C1 segment of cervical spinal cord (tissue), 14 donors: ENCODE data around the gene KLK8.

Experiments used
- DNase-seq, 14 donors: peaks; one replicate each; lab custom pipeline; 2025; lab: John Stamatoyannopoulos, UW

KLK8 gene

DNA sequence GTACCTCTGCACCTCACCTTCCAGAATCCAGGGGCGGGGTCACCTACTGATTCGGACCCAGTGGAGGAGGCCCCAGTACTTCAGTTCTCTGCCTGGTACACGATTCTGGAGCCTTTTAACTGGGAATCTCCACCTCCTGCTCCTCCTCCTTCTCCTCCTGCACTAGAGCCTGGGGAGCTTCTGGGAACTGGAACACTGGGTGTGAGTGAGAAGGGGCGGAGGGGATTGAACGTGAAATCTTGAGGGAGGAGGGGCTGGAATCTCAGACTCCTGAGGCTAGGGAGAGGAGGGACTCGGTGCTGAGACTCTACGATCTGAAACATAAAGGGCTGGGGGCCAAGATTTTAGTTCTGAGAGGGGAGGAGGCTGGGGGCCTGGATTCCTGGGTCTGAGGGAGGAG is at the start of gene KLK8:
TSS of gene KLK8 (minus strand) at position 90 of the 400 bp plus-strand sequence. CDS start 437 bp downstream, outside the sequence.
- DNase-seq, result no peak

GRCh38 chr19:51047031-51047335 is 45.6 kb upstream of the KLK8 start:
- DNase-seq, result no peak

DNA sequence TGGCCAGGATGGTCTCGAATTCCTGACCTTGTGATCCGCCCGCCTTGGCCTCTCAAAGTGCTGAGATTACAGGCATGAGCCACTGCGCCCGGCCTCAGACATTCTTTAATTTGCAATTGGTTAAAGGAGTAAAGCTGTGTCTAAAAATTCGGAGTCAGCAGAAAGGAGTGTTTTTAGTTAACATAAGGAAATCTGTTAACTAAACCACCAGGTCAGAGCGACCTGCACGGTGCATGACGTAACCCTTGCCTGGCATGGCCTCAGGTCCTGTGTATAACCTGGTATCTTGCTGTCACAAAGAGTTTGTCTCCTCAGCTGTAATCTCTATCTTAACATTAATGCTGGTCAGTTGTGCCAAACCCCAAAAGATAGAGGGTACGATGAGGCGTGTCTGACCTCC is 42.9 kb upstream of the KLK8 start:
- no peak for DNase-seq

GRCh38 chr19:51043497-51043896 is 42.1 kb upstream of the KLK8 start:
- DNase-seq, result no peak

DNA sequence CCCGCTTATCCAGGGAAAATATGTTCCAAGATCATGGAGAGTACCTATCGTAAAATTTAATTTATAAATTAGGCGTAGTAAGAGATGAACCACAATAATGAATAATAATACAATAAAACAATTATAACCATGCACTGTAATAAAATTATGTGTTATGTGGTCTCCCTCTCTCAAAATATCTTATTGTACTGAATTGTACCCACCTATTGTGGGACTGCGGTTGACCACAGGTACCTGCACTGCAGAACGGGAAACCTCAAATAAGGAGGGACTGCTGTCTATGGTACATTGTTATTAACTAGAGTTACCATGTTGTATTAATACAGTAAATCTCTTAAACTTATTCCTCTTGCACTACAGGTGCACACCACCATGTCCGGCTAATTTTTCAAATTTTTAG is 38.7 kb upstream of the KLK8 start:
- no peak for DNase-seq

- no peak for DNase-seq
These were observed 35.1 kb upstream of the KLK8 start for GRCh38 chr19:51036519-51036918.

DNA sequence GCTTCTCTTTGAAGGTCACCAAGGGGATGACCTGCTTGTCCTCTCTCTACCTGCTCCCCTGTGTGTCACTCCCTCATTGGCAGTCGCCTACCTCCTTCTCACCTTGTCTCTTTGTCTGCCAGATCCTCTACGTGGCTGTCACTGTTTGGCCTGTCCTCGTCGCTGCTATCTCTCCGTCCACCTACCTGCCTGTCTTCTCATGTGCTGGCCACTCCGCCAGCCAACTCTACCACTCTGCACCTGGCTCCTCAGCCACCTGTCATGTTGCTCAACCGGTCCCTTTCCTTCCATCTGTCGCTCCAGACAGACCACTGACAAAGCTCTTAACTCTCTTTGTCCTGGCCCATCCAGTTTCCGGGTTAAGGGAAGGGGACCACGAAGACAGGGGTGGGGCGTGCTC is 33.3 kb upstream of the KLK8 start, which contains the start of gene KLK12:
TSS of gene KLK12 (minus strand) at position 299 of the 400 bp plus-strand sequence. CDS start 381 bp downstream, outside the sequence.
- DNase-seq, result no peak

DNA sequence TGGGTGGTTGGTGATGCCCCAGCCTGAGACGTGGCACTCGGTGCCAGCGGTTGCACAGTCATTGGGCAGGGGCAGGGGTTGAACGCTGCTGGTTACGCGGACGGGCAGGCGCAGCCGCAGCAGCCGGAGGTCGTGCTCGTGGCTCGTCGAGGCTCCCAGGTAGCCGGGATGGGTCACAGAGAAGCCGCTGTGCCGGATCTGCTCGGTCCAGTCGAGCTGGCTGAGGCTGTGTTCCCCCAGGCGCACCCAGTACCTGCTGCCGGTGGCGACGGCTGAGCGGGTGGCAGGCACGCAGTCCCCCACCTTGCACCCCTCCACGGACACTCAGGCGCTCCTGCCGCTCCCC is 30.4 kb upstream of the KLK8 start:
- no peak for DNase-seq

DNA sequence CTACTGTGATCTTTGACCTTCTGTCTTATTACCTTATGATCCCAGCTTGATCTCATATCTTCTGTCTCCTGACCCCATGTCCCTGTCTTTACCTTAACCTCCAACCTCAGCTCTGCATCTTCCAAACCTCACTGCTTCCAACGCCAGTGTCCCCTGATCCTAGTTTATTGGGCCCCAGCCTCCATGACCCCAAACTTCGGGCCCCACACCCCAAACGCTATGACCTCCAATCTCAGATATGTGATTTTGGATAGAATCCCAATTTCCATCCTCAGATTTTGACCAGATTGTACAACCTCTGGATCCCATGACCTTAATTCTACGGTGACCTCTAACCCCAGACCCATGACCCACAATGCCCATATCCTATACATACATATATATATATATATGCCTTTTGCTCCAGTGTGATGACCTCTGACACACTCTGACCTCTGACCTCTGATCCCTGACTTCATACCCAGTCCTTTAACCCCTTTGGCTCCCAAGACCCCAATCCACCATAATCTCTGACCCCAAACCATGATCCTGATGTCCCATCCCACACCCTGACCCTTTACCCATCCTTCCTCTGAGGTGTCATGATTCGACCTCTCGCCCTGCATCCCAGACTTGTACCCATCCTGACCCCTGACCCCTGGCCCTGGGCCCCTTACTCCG is 29.9 kb upstream of the KLK8 start:
- DNase-seq, result no peak

GRCh38 chr19:51030631-51031030 is 29.2 kb upstream of the KLK8 start:
- DNase-seq, result no peak

DNA sequence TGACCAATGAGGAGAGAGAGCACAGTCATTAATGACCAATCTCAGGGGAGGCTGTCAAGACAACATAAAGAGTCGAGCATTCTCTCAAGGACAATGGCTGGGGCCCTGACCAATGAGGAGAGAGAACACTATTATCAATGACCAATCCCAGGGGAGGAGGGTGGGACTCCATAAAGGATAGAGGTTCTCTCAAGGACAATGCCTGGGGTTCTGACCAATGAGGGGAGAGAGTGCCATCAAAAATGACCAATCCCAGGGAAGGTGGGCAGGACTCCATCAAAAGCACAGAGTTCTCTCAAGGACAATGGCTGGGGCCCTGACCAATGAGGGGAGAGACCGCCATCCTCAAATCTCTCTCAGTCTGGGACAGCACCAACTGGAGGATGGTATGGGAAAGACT is 28.3 kb upstream of the KLK8 start:
- no peak for DNase-seq

DNA sequence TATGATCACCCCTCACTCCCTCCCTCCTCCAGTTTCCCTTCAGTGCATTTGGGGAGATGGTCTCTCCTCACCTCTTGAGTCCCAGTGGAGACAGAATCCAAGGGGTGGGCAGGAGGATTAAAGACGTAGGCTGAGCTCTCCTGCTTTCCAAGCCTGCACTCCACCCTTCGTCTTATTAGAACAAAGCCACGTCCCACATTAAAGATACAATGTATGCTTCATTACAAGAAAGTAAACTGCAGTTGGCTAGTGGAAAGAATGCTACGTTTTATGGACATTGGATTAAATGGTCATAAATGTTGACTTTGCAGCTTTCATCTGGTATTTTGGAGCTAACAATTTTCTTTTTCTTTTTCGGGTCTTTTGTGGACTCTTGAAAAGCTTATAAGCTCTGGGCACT is 26.5 kb upstream of the KLK8 start:
- DNase-seq, result no peak

- DNase-seq, result no peak
These were observed 25.9 kb upstream of the KLK8 start for GRCh38 chr19:51027126-51027806.

DNA sequence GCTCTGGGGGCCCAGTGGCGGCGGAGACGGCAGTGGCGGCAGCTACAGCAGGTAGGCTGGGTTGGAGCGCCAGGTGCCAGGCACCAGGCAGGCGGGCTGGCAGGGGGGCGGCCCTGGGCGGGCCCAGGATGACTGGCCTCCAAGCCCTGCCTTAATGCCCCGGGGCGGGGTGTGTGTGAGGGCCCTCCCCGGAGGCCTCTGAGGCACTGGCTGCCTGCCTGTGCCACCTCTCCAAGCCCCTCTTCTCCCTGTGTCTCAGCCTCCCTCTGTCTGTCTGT is 25.1 kb upstream of the KLK8 start, which contains the start of gene KLK11:
TSS of gene KLK11 (minus strand) at position 63 of the 278 bp plus-strand sequence. CDS start 985 bp downstream, outside the sequence.
- DNase-seq, result no peak

DNA sequence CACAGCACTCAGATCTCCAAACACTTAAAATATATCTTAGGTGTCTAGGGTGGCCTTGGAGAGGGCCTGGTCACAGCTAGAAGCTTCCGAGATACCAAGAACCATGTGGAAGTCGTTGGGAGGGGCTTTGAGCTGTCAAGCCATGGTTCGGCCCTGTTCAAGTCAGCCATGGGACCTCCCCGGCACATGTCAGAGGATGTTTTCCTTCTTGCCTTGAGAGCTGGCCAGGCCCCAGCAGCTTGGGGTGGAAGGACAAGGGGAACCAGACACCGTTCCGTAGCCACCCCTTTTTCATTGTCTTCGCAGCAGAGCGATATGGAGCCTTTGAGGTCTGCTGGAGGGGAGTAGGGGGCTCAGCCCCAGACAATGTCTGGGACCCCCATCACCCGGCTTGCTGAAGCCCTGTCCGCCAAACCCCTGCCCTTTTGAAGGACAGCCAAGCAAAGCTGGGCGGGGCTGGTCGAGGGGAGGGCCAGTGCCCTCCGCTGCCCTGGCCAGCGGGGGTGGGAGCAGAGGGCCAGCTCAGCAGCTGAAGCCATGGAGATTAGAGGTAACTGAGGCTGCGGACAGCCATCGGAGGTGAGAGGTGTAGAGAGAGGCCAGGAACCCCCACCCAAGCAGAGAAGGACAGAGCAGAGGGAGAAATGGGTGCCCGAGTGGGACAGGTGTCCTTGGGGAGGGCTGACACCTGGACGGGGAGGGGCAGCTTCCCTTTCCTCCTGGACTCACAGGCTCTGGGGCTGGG is 24.6 kb upstream of the KLK8 start:
- no peak for DNase-seq

- DNase-seq, result no peak
These were observed 24.0 kb upstream of the KLK8 start for GRCh38 chr19:51025401-51025800.

- DNase-seq, result no peak
These were observed 23.5 kb upstream of the KLK8 start for GRCh38 chr19:51024924-51025323.

DNA sequence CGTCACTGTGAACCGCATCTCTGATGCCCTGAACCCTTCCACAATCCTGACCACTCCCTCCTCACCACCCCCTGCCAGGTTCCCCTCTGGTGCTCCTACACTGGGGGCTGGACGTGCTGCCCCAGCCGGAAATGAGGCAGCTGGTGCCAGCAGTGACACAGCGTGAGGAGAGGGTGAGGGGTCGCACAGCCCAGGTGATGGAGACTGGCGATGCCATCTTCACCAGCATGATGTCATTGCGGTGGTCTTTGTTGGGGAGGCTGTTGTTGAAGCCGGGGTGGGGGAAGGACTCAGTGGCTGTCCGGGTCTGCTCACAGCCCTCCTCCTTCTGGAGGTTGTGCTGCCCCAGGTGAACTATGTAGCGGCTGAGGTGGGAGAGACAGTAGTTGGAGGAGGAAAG is 22.5 kb upstream of the KLK8 start:
- DNase-seq, result no peak

DNA sequence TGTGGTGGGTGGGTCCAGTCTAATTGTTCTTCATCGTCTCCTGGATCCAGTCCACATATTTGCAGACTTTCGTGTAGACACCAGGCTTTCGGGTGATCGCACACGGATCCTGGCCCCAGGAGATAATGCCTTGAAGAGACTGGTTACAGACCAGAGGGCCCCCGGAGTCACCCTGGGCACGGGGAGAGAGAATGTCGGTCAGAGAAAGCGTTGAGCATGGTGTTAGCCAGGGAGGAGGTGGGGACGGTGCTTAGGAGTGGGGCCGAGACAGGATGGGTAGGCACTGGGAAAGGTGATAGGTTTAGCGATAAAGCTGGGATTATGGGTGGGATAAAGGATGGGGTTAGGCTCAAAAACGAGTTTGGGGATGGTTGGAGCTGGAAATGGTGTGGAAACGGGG is 21.1 kb upstream of the KLK8 start:
- DNase-seq, result no peak

GRCh38 chr19:51020988-51021651 is 19.7 kb upstream of the KLK8 start:
- DNase-seq, result peak in 1 of 14 donors; percentile 38

- no peak for DNase-seq
These were observed 18.1 kb upstream of the KLK8 start, which contains the start of gene KLK10 for GRCh38 chr19:51019544-51019925. Gene KLK10, minus strand, starts transcription at chr19:51019709. Its CDS starts 579 bp downstream, at chr19:51019130.
